ENCODE measurements around the gene VPS13D.

DNA sequence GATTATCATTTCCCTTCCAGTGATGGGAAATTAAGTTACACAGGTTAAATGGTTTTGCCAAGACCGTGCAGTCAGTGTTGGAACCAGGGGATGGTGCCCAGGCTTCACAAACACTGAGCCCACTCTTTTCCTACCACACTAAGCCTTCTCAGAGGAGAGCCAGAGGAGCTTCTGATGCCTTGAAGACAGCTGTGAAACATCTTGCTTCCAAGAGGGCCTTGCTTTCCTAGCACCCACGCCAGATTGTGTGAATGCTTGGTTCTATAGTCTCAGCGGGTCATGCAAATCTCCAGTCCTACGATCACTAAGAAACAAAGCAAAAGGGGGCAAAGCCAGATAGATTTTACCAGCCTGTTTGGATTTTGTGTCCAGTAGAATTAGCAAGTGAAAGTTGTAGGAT is 200.7 kb downstream of the VPS13D start:
- TF ChIP-seq ZNF274 (IDR thresholded peaks at IDR 0.05; ENCODE audit: low read depth, low read length) = no peak
- no peak for TF ChIP-seq SUZ12 (IDR thresholded peaks at IDR 0.05; ENCODE audit: extremely low read depth, insufficient read depth, insufficient read length)
- no peak for TF ChIP-seq YY1 (IDR thresholded peaks at IDR 0.05; ENCODE audit: insufficient read depth, insufficient read length)

All from NT2/D1 (cell line).